ENCODE measurements around the gene JAKMIP1. TPM values are rescaled to one million over a fixed set of nuclear protein-coding genes. Genes with fewer than 3 reads are reported as not detected.

JAKMIP1 gene
- total RNA-seq, 1 experiment from 2014 or later: not detected

DNA sequence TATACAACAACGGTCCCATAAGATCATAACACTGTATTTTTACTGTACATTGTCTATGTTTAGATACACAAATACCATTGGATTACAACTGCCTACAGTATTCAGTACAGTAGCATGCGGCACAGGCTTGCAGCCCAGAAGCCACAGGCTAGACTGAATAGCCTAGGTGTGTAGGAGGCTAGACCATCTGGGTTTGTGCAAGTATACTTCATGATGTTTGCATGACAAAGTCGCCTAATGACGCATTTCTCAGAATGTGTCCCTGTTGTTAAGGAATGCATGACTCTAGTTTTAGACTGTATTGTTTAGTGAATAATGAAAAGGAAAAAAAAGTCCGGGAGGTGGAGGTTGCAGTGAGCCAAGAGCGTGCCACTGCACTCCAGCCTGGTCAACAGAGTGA lies 125.6 kb downstream of the JAKMIP1 start:
- DNase-seq (ENCODE audit: unreplicated experiment): no peak
- TF ChIP-seq CTCF (IDR thresholded peaks at IDR 0.05; ENCODE audit: unreplicated experiment): no peak
- Mint-ChIP-seq H3K27ac (ENCODE audit: low read depth, unreplicated experiment) (no peak overlapping the region), H3K4me1 (ENCODE audit: insufficient read depth, unreplicated experiment) (no peaks in the 10 kb centered on the region), H3K27me3 (ENCODE audit: insufficient read depth, unreplicated experiment) (no peaks in the 10 kb centered on the region), H3K4me3 (ENCODE audit: unreplicated experiment) (no peak overlapping the region), H3K36me3 (ENCODE audit: insufficient read depth, unreplicated experiment) (no peaks in the 10 kb centered on the region), H3K9me3 (ENCODE audit: unreplicated experiment) (no peaks in the 10 kb centered on the region)
- intact Hi-C loops (cut with micrococcal nuclease): no loop called here
- no TSS peak for BruUV-seq (replicated peaks)
- CTCF ChIA-PET: no interaction called here
- POLR2A ChIA-PET: no interaction called here

GRCh38 chr4:6071959-6072720 lies 128.2 kb downstream of the JAKMIP1 start:
- TF ChIP-seq CTCF (IDR thresholded peaks at IDR 0.05; ENCODE audit: unreplicated experiment): no peak
- BruUV-seq (replicated peaks): no TSS peak
- H3K27ac Mint-ChIP-seq (ENCODE audit: low read depth, unreplicated experiment): no peak overlapping the region
- no peaks in the 10 kb centered on the region for H3K4me1 Mint-ChIP-seq (ENCODE audit: insufficient read depth, unreplicated experiment)
- CTCF ChIA-PET: interaction anchor here (0.5 to 1.1 kb wide), 5 partner anchors 13 to 1560 kb away, joined by 3 to 4 read pairs (median 3); no protein-coding TSS in a partner anchor
- no peak overlapping the region for H3K4me3 Mint-ChIP-seq (ENCODE audit: unreplicated experiment)
- H3K9me3 Mint-ChIP-seq (ENCODE audit: unreplicated experiment): peaks cover 2% of the 10 kb centered on the region
- POLR2A ChIA-PET: no interaction called here
- no peaks in the 10 kb centered on the region for H3K27me3 Mint-ChIP-seq (ENCODE audit: insufficient read depth, unreplicated experiment)
- intact Hi-C loops (cut with micrococcal nuclease): no loop called here
- no peaks in the 10 kb centered on the region for H3K36me3 Mint-ChIP-seq (ENCODE audit: insufficient read depth, unreplicated experiment)
- no peak for DNase-seq (ENCODE audit: unreplicated experiment)

- BruUV-seq (replicated peaks): no TSS peak
- CTCF ChIA-PET: interaction anchor here (0.5 to 1.0 kb wide), 3 partner anchors 51 to 1559 kb away, joined by 3 to 4 read pairs (median 4); no protein-coding TSS in a partner anchor
- peaks cover 9% of the 10 kb centered on the region for H3K9me3 Mint-ChIP-seq (ENCODE audit: unreplicated experiment)
- no peak overlapping the region for H3K27ac Mint-ChIP-seq (ENCODE audit: low read depth, unreplicated experiment)
- POLR2A ChIA-PET: no interaction called here
- H3K4me3 Mint-ChIP-seq (ENCODE audit: unreplicated experiment): no peak overlapping the region
- no peaks in the 10 kb centered on the region for H3K27me3 Mint-ChIP-seq (ENCODE audit: insufficient read depth, unreplicated experiment)
- intact Hi-C loops (cut with micrococcal nuclease): no loop called here
- H3K36me3 Mint-ChIP-seq (ENCODE audit: insufficient read depth, unreplicated experiment): no peaks in the 10 kb centered on the region
- no peaks in the 10 kb centered on the region for H3K4me1 Mint-ChIP-seq (ENCODE audit: insufficient read depth, unreplicated experiment)
- no peak for TF ChIP-seq CTCF (IDR thresholded peaks at IDR 0.05; ENCODE audit: unreplicated experiment)
- no peak for DNase-seq (ENCODE audit: unreplicated experiment)
Measured at GRCh38 chr4:6071191-6071958, 129.0 kb downstream of the JAKMIP1 start.

DNA sequence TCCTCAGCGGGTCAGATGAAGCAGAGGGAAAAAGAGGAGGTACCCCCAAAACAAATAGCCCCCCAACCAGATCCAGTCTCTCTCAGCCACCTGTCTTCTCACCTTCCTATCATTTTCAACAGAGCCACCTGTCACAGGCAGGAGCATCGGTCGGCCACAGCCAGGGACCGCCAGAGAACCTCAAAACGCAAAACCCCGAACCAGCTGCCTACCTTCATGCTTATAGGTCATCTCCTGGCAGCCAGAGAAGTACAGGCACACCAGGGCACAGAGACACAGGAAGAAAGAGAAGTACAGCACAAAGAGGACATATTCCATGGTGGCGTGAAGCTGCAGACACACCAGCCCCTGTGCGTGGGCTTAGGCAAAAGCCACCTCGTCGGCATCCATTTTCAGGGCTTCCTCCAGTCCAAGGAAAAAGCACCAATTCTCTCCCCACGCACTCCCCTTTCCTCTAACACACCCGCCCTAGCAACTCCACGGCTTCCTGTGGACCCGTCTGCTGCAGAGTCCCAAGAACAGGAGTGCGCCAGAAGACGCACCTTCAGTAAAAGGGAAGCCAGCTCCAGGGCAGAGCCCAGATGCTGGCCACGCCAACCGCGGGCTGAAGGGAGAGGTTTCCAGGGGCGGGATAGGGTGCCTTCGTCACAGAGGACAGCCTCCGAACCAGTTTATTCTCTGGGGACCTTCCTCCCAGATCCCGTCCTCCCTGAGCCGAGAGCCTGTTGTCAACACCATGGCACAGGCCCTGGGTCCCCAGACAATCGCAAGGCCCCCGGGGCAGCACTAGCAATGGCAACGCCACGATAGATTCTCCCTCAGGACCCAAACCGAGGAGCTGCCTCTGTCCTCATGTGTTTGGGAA lies 130.3 kb downstream of the JAKMIP1 start:
- DNase-seq (ENCODE audit: unreplicated experiment): no peak
- no peak for TF ChIP-seq CTCF (IDR thresholded peaks at IDR 0.05; ENCODE audit: unreplicated experiment)
- POLR2A ChIA-PET: no interaction called here
- H3K27me3 Mint-ChIP-seq (ENCODE audit: insufficient read depth, unreplicated experiment): no peaks in the 10 kb centered on the region
- intact Hi-C loops (cut with micrococcal nuclease): no loop called here
- H3K4me3 Mint-ChIP-seq (ENCODE audit: unreplicated experiment): no peak overlapping the region
- H3K27ac Mint-ChIP-seq (ENCODE audit: low read depth, unreplicated experiment): no peak overlapping the region
- BruUV-seq (replicated peaks): no TSS peak
- peaks cover 22% of the 10 kb centered on the region for H3K9me3 Mint-ChIP-seq (ENCODE audit: unreplicated experiment)
- H3K4me1 Mint-ChIP-seq (ENCODE audit: insufficient read depth, unreplicated experiment): no peaks in the 10 kb centered on the region
- CTCF ChIA-PET: no interaction called here
- H3K36me3 Mint-ChIP-seq (ENCODE audit: insufficient read depth, unreplicated experiment): no peaks in the 10 kb centered on the region
